GM23338 (cell line): ENCODE data around the gene DLG3.

ENCODE experiments used
- CREB1 ChIP-seq: fragments of 250-450 bp; sonication (Bioruptor Pico); IDR thresholded peaks from 2 replicates; pipeline ENCODE4 v1.5.0; 2020; ENCODE audit warnings: low read depth, mild to moderate bottlenecking, moderate library complexity
- CTCF ChIP-seq, 2 experiments: fragments of 200-600 bp in 1 of 2; sonication (generic) in 1 of 2; conservative IDR thresholded peaks; 2 replicates each; pipeline versions ENCODE4 v1.5.1 to v1.6.1; 2016 to 2017; ENCODE audit warnings: antibody characterized with exemption in 2 of 2, low read depth in 2 of 2, mild to moderate bottlenecking in 2 of 2, moderate library complexity in 1 of 2
- ETS1 ChIP-seq: IDR thresholded peaks from 2 replicates; pipeline ENCODE4 v1.6.1; 2016; ENCODE audit warnings: antibody characterized with exemption
- EZH2 ChIP-seq: fragments of 200-600 bp; sonication (generic); IDR thresholded peaks from one replicate; pipeline ENCODE4 v1.8.0; 2017; ENCODE audit warnings: antibody characterized with exemption, mild to moderate bottlenecking, low read depth; ENCODE audit not compliant: unreplicated experiment
- EZH2phosphoT487 ChIP-seq: fragments of 200-600 bp; sonication (generic); IDR thresholded peaks from one replicate; pipeline ENCODE4 v1.8.1; 2018; ENCODE audit warnings: antibody characterized with exemption; ENCODE audit not compliant: unreplicated experiment
- NANOG ChIP-seq: IDR thresholded peaks from 2 replicates; pipeline ENCODE4 v1.6.1; 2016; ENCODE audit warnings: antibody characterized with exemption, borderline replicate concordance
- POLR2AphosphoS5 ChIP-seq: IDR thresholded peaks from 2 replicates; pipeline ENCODE4 v1.6.1; 2016; ENCODE audit warnings: antibody characterized with exemption, low read depth
- REST ChIP-seq: IDR thresholded peaks from one replicate; pipeline ENCODE4 v1.6.1; 2018; ENCODE audit warnings: antibody characterized with exemption; ENCODE audit not compliant: unreplicated experiment

GRCh38 chrX:70535198-70535597 is 90.6 kb downstream of the DLG3 start:
- TF ChIP-seq CTCF (conservative IDR thresholded peaks at IDR 0.05; ENCODE audit: low read depth in 2 of 2), result no peak
- TF ChIP-seq REST, result no peak
- no peak for TF ChIP-seq EZH2
- no peak for TF ChIP-seq EZH2phosphoT487
- no peak for TF ChIP-seq ETS1
- TF ChIP-seq POLR2AphosphoS5, result no peak
- TF ChIP-seq NANOG, result no peak
- TF ChIP-seq CREB1, result no peak
